Measurements from ENCODE around the gene SEPTIN3. TPM values are rescaled to one million over a fixed set of nuclear protein-coding genes. Genes with fewer than 3 reads are reported as not detected.

The SEPTIN3 gene
- total RNA-seq, 4 donors from 2014 or later: 0.13 to 1.2 (median 0.93) TPM; not detected in 1

GRCh38 chr22:41966607-41967240 lies 2.5 kb upstream of the SEPTIN3 start:
- no peak overlapping the region for H3K27ac ChIP-seq
- no peak overlapping the region for H3K4me3 ChIP-seq
- peaks cover 26% of the 10 kb centered on the region for H3K27me3 ChIP-seq
- no peak for ATAC-seq
- 48 to 78% methylated on average over 3 to 4 of the region's 8 CpGs for WGBS, 2 donors (ENCODE audit: low coverage in 1 of 2)
- TF ChIP-seq EP300 (IDR thresholded peaks at IDR 0.05) (no peak), CTCF (IDR thresholded peaks at IDR 0.05) (peak in 1 of 4 experiments; percentile 6), POLR2A (IDR thresholded peaks at IDR 0.05) (no peak), POLR2AphosphoS5 (IDR thresholded peaks at IDR 0.05) (no peak)
- H3K36me3 ChIP-seq: no peaks in the 10 kb centered on the region
- H3K4me1 ChIP-seq: peaks cover 0 to 14% (median 0%) of the 10 kb centered on the region in 3 donors
- no peaks in the 10 kb centered on the region for H3K9me3 ChIP-seq

- TF ChIP-seq EP300 (IDR thresholded peaks at IDR 0.05) (no peak), POLR2AphosphoS5 (IDR thresholded peaks at IDR 0.05) (no peak)
- no peak for ATAC-seq
- WGBS, 2 donors (ENCODE audit: low coverage in 1 of 2): 38 to 70% methylated on average over 3 to 6 of the region's 9 CpGs
- H3K4me1 ChIP-seq: peaks cover 0 to 10% (median 0%) of the 10 kb centered on the region in 3 donors
- H3K27me3 ChIP-seq: peaks cover 44% of the 10 kb centered on the region
- H3K27ac ChIP-seq: no peak overlapping the region
- no peak overlapping the region for H3K4me3 ChIP-seq
- no peaks in the 10 kb centered on the region for H3K9me3 ChIP-seq
- H3K36me3 ChIP-seq: no peaks in the 10 kb centered on the region
Measured at GRCh38 chr22:41968601-41969000, 642 bp upstream of the SEPTIN3 start.

GRCh38 chr22:41970601-41971000 lies 1.4 kb downstream of the SEPTIN3 start:
- no peaks in the 10 kb centered on the region for H3K36me3 ChIP-seq
- peaks cover 64% of the 10 kb centered on the region for H3K27me3 ChIP-seq
- ATAC-seq: no peak
- 86% methylated on average over 1 to 2 of the region's 2 CpGs for WGBS, 2 donors (ENCODE audit: low coverage in 1 of 2)
- H3K4me3 ChIP-seq: no peak overlapping the region
- H3K27ac ChIP-seq: no peak overlapping the region
- TF ChIP-seq CTCF (IDR thresholded peaks at IDR 0.05) (no peak), POLR2A (IDR thresholded peaks at IDR 0.05) (no peak), EP300 (IDR thresholded peaks at IDR 0.05) (no peak), POLR2AphosphoS5 (IDR thresholded peaks at IDR 0.05) (no peak)
- no peaks in the 10 kb centered on the region for H3K9me3 ChIP-seq
- no peaks in the 10 kb centered on the region for H3K4me1 ChIP-seq

GRCh38 chr22:41971431-41971830 lies 2.2 kb downstream of the SEPTIN3 start:
- Histone ChIP-seq H3K36me3 (no peaks in the 10 kb centered on the region), H3K9me3 (no peaks in the 10 kb centered on the region), H3K27me3 (peaks cover 72% of the 10 kb centered on the region), H3K27ac (no peak overlapping the region), H3K4me1 (peaks cover 0 to 6% (median 4%) of the 10 kb centered on the region in 3 donors), H3K4me3 (no peak overlapping the region)
- no peak for ATAC-seq
- WGBS, 2 donors (ENCODE audit: low coverage in 1 of 2): no CpG with 5 or more reads among the region's 11 CpGs
- TF ChIP-seq EP300 (IDR thresholded peaks at IDR 0.05): no peak
- TF ChIP-seq POLR2A (IDR thresholded peaks at IDR 0.05): no peak
- no peak for TF ChIP-seq CTCF (IDR thresholded peaks at IDR 0.05)
- TF ChIP-seq POLR2AphosphoS5 (IDR thresholded peaks at IDR 0.05): no peak

GRCh38 chr22:41974691-41975290 lies 5.5 kb downstream of the SEPTIN3 start:
- Histone ChIP-seq H3K27me3 (peaks cover 85% of the 10 kb centered on the region), H3K27ac (no peak overlapping the region), H3K4me3 (no peak overlapping the region), H3K36me3 (no peaks in the 10 kb centered on the region), H3K9me3 (no peaks in the 10 kb centered on the region), H3K4me1 (peaks cover 0 to 16% (median 9%) of the 10 kb centered on the region in 3 donors)
- TF ChIP-seq EP300 (IDR thresholded peaks at IDR 0.05) (no peak), POLR2AphosphoS5 (IDR thresholded peaks at IDR 0.05) (no peak), POLR2A (IDR thresholded peaks at IDR 0.05) (no peak), CTCF (IDR thresholded peaks at IDR 0.05) (no peak)
- no peak for ATAC-seq
- 49 to 52% methylated on average over 5 to 7 of the region's 10 CpGs for WGBS, 2 donors (ENCODE audit: low coverage in 1 of 2)

Measured in gastroesophageal sphincter (tissue), 4 donors.